HepG2 (cell line): Measurements from ENCODE around the gene AARS2. TPM values are rescaled to one million over a fixed set of nuclear protein-coding genes. Genes with fewer than 3 reads are reported as not detected.

Experiments
- ATF7-NPFF ChIP-seq: sonication (generic); formaldehyde crosslinking; IDR thresholded peaks from 2 replicates; pipeline ENCODE4 v1.8.1; 2023; ENCODE audit warnings: mild to moderate bottlenecking, low read depth, missing genetic modification reagents, moderate library complexity
- CSRNP2 ChIP-seq: sonication (generic); formaldehyde crosslinking; conservative IDR thresholded peaks from 2 replicates; pipeline ENCODE4 v1.8.0; 2022; ENCODE audit warnings: low read depth, missing genetic modification reagents
- CTCF ChIP-seq: sonication (generic); formaldehyde crosslinking; IDR thresholded peaks from 2 replicates; pipeline ENCODE4 v1.5.0; 2020; ENCODE audit warnings: mild to moderate bottlenecking, missing genetic modification reagents, moderate library complexity
- FOXC1 ChIP-seq: sonication (generic); formaldehyde crosslinking; IDR thresholded peaks from 2 replicates; pipeline ENCODE4 v1.8.0; 2022; ENCODE audit warnings: mild to moderate bottlenecking, missing genetic modification reagents, borderline replicate concordance
- MAFG ChIP-seq: sonication (generic); formaldehyde crosslinking; IDR thresholded peaks from 2 replicates; pipeline ENCODE4 v1.5.1; 2020; ENCODE audit warnings: mild to moderate bottlenecking, missing genetic modification reagents
- MAX ChIP-seq: IDR thresholded peaks from 2 replicates; pipeline ENCODE4 v1.6.1; 2012; ENCODE audit warnings: inconsistent platforms
- MZF1 ChIP-seq: sonication (generic); formaldehyde crosslinking; IDR thresholded peaks from 2 replicates; pipeline ENCODE4 v1.8.1; 2023; ENCODE audit warnings: mild to moderate bottlenecking, missing genetic modification reagents, borderline replicate concordance
- NCOA2 ChIP-seq: sonication (generic); formaldehyde crosslinking; IDR thresholded peaks from 2 replicates; pipeline ENCODE4 v1.8.0; 2022; ENCODE audit warnings: inconsistent platforms
- NR2C2 ChIP-seq: sonication (generic); formaldehyde crosslinking; IDR thresholded peaks from 2 replicates; pipeline ENCODE4 v1.4.0; 2020; ENCODE audit warnings: missing genetic modification reagents, mild to moderate bottlenecking, moderate library complexity, borderline replicate concordance
- RARA ChIP-seq: IDR thresholded peaks from 2 replicates; pipeline ENCODE4 v1.6.1; 2016; ENCODE audit warnings: missing genetic modification reagents, missing compliant biosample characterization
- SP4 ChIP-seq: sonication (generic); formaldehyde crosslinking; IDR thresholded peaks from 2 replicates; pipeline ENCODE4 v1.8.1; 2023; ENCODE audit warnings: mild to moderate bottlenecking, missing genetic modification reagents
- SRSF4 ChIP-seq: fragments of 200-400 bp; formaldehyde crosslinking; IDR thresholded peaks from one replicate; pipeline ENCODE4 v1.6.1; 2018; ENCODE audit warnings: mild to moderate bottlenecking, low read depth, low read length, moderate library complexity; ENCODE audit not compliant: poor library complexity, severe bottlenecking
- THAP7 ChIP-seq: sonication (generic); formaldehyde crosslinking; IDR thresholded peaks from 2 replicates; pipeline ENCODE4 v1.8.1; 2023; ENCODE audit warnings: mild to moderate bottlenecking, missing genetic modification reagents
- TMF1 ChIP-seq: sonication (generic); formaldehyde crosslinking; IDR thresholded peaks from 2 replicates; pipeline ENCODE4 v1.8.1; 2022; ENCODE audit warnings: low read depth, missing genetic modification reagents
- ZC3H13 ChIP-seq: sonication (generic); formaldehyde crosslinking; IDR thresholded peaks from 2 replicates; pipeline ENCODE4 v1.8.1; 2023; ENCODE audit warnings: mild to moderate bottlenecking, missing genetic modification reagents, moderate library complexity
- ZFX ChIP-seq: sonication (generic); formaldehyde crosslinking; IDR thresholded peaks from 2 replicates; pipeline ENCODE4 v1.4.0; 2020; ENCODE audit warnings: mild to moderate bottlenecking, low read depth, missing genetic modification reagents, moderate library complexity
- ZNF513 ChIP-seq: sonication (generic); formaldehyde crosslinking; conservative IDR thresholded peaks from 2 replicates; pipeline ENCODE4 v1.5.0; 2020; ENCODE audit warnings: missing genetic modification reagents
- ZNF709 ChIP-seq: sonication (generic); formaldehyde crosslinking; IDR thresholded peaks from 2 replicates; pipeline ENCODE4 v1.5.0; 2020; ENCODE audit warnings: mild to moderate bottlenecking, missing genetic modification reagents
- ZNF768 ChIP-seq: sonication (generic); formaldehyde crosslinking; IDR thresholded peaks from 2 replicates; pipeline ENCODE4 v1.4.0; 2020; ENCODE audit warnings: missing genetic modification reagents
- ZNF784 ChIP-seq: sonication (generic); formaldehyde crosslinking; IDR thresholded peaks from 2 replicates; pipeline ENCODE4 v1.5.1; 2020; ENCODE audit warnings: missing genetic modification reagents, mild to moderate bottlenecking, borderline replicate concordance
- polyA plus RNA-seq, 8 experiments: library from polyadenylated mRNA; depleted of rRNA in 3 of 8; stranded (reverse) in 7 of 8; unstranded in 1 of 8; fragments of >200 nt; fragmentation: Illumina TruSeq in 4 of 8; extraction: Trizol in 4 of 8; gene quantifications; 2 replicates each; pipeline versions ENCODE4 v1.2.1 to v1.2.3, GENCODE V29; 2011 to 2016; ENCODE audit warnings: low read depth in 4 of 8, missing spikeins in 1 of 8, mixed read lengths in 1 of 8; ENCODE audit not compliant: insufficient read depth in 1 of 8
- total RNA-seq, 5 experiments: library from RNA; depleted of rRNA; stranded (reverse); fragments of >200 nt; fragmentation: Illumina TruSeq; extraction: Trizol; gene quantifications; 2 replicates each; pipeline ENCODE4 v1.2.3, GENCODE V29; 2016; ENCODE audit warnings: low read depth in 1 of 5

The AARS2 gene
- total and polyA plus RNA-seq, 2 of the 13 experiments (the other 11 are each of a cell fraction or from before 2014, with no cell fraction given): 7.5 to 24.1 TPM

- TF ChIP-seq RARA (CRISPR knock-in tag): peak; percentile 55
- no peak for TF ChIP-seq ZNF513
- TF ChIP-seq FOXC1 (CRISPR knock-in tag): 0 out of 2 replicates have a peak, but pooled peaks have one; percentile 57
- peak; percentile 79 for TF ChIP-seq THAP7 (CRISPR knock-in tag)
- peak; percentile 55; the same call in 1 of the 2 replicates for TF ChIP-seq ATF7-NPFF (CRISPR knock-in tag)
- TF ChIP-seq NR2C2 (CRISPR knock-in tag): peak; percentile 32; the same call in 1 of the 2 replicates
- peak; percentile 4; the same call in 1 of the 2 replicates for TF ChIP-seq CTCF (CRISPR knock-in tag)
- TF ChIP-seq ZFX (CRISPR knock-in tag): peak; percentile 55
- 0 out of 2 replicates have a peak, but pooled peaks have one; percentile 14 for TF ChIP-seq SP4 (CRISPR knock-in tag)
- TF ChIP-seq CSRNP2 (CRISPR knock-in tag): 0 out of 2 replicates have a peak, but pooled peaks have one; percentile 23
- no peak for TF ChIP-seq ZNF709 (CRISPR knock-in tag)
- TF ChIP-seq MAX: peak; percentile 70
- 0 out of 2 replicates have a peak, but pooled peaks have one; percentile 27 for TF ChIP-seq ZNF768 (CRISPR knock-in tag)
- TF ChIP-seq SRSF4: no peak
- TF ChIP-seq TMF1 (CRISPR knock-in tag): no peak
- TF ChIP-seq MAFG (CRISPR knock-in tag): 0 out of 2 replicates have a peak, but pooled peaks have one; percentile 21
- TF ChIP-seq ZNF784 (CRISPR knock-in tag): 0 out of 2 replicates have a peak, but pooled peaks have one; percentile 72
- no peak for TF ChIP-seq MZF1 (CRISPR knock-in tag)
- peak; percentile 27; the same call in 1 of the 2 replicates for TF ChIP-seq NCOA2 (CRISPR knock-in tag)
- TF ChIP-seq ZC3H13 (CRISPR knock-in tag): 0 out of 2 replicates have a peak, but pooled peaks have one; percentile 39
Observed at GRCh38 chr6:44275749-44276648, 37.1 kb downstream of the AARS2 start (continued).
